HL-60 (cell line): ENCODE data around the gene ARG2.

ENCODE experiments used
- DNase-seq, 2 experiments: peaks; one replicate each; pipeline ENCODE4 v3.0.0-alpha.2; 2010 to 2020; ENCODE audit warnings: low read depth in 1 of 2, low spot score in 1 of 2
- H3K27ac ChIP-seq: fragments of 250-450 bp; sonication (Bioruptor Pico); replicated peaks from 2 replicates; pipeline ENCODE4 v1.5.1; 2020; ENCODE audit warnings: mild to moderate bottlenecking, moderate library complexity
- H3K27me3 ChIP-seq: fragments of 250-450 bp; sonication (Bioruptor Pico); 2 replicates; pipeline ENCODE4 v1.5.1; 2021; ENCODE audit warnings: mild to moderate bottlenecking, moderate library complexity; ENCODE audit not compliant: insufficient read depth, poor library complexity, severe bottlenecking
- H3K4me3 ChIP-seq: replicated peaks from 2 replicates; pipeline ENCODE4 v1.5.1; 2011; ENCODE audit warnings: mild to moderate bottlenecking, control low read depth, low read length; ENCODE audit not compliant: insufficient read depth
- CTCF ChIP-seq: IDR thresholded peaks from one replicate; pipeline ENCODE4 v1.5.1; 2011; ENCODE audit warnings: low read length, control low read depth, inconsistent platforms; ENCODE audit not compliant: insufficient read depth
- GABPA ChIP-seq: IDR thresholded peaks from 2 replicates; pipeline ENCODE4 v1.6.1; 2012; ENCODE audit warnings: low read depth
- POLR2AphosphoS5 ChIP-seq: IDR thresholded peaks from 2 replicates; pipeline ENCODE4 v1.6.1; 2012; ENCODE audit warnings: low read depth
- REST ChIP-seq: IDR thresholded peaks from 2 replicates; pipeline ENCODE4 v1.6.1; 2012; ENCODE audit warnings: low read depth; ENCODE audit not compliant: insufficient replicate concordance
- SPI1 ChIP-seq: IDR thresholded peaks from 2 replicates; pipeline ENCODE4 v1.6.1; 2012; ENCODE audit warnings: low read depth, mild to moderate bottlenecking, borderline replicate concordance

ARG2 gene

GRCh38 chr14:67674139-67674479 is 54.4 kb downstream of the ARG2 start:
- peak overlapping the region; percentile 93 for H3K27ac ChIP-seq

GRCh38 chr14:67674480-67675218 is 54.9 kb downstream of the ARG2 start, which contains the start of gene VTI1B:
TSS of gene VTI1B (minus strand) at chr14:67674632. CDS start at chr14:67674489, 143 bp downstream.
- Histone ChIP-seq H3K27ac (peak within 1 kb of the TSS; percentile 93), H3K4me3 (peak within 1 kb of the TSS; percentile 82), H3K27me3 (no peaks in the 10 kb centered on the region)
- peak in 1 of 2 experiments; percentile 55 for DNase-seq
- no peak for TF ChIP-seq SPI1
- TF ChIP-seq REST: no peak
- no peak for TF ChIP-seq GABPA

More at GRCh38 chr14:67674139-67674479, 54.4 kb downstream of the ARG2 start:
- peak overlapping the region; percentile 82 for H3K4me3 ChIP-seq
- H3K27me3 ChIP-seq: no peaks in the 10 kb centered on the region
- TF ChIP-seq CTCF (no peak), GABPA (no peak), SPI1 (no peak), REST (no peak)
- DNase-seq: peak in 1 of 2 experiments; percentile 29

- no peak for TF ChIP-seq CTCF
- TF ChIP-seq REST: no peak
- TF ChIP-seq POLR2AphosphoS5: no peak
- TF ChIP-seq SPI1: no peak
- TF ChIP-seq GABPA: no peak
- H3K27me3 ChIP-seq: no peaks in the 10 kb centered on the region
- peak overlapping the region; percentile 93 for H3K27ac ChIP-seq
- peak overlapping the region; percentile 82 for H3K4me3 ChIP-seq
- no peak for DNase-seq
Observed at GRCh38 chr14:67675219-67675582, 55.5 kb downstream of the ARG2 start.
